Left lung (tissue), 10 donors: ENCODE measurements around the gene PRKCQ. TPM values are rescaled to one million over a fixed set of nuclear protein-coding genes. Genes with fewer than 3 reads are reported as not detected.

ENCODE experiments used
- ATAC-seq: fragments of 200-7000 bp; cut with Tn5 transposase; one replicate; pipeline ENCODE4 v1.9.1; 2020; ENCODE audit warnings: moderate library complexity
- DNase-seq, 4 donors: peaks; one replicate each; pipeline ENCODE4 v3.0.0-alpha.2; 2013 to 2020
- H3K27ac ChIP-seq, 2 donors: fragments of 200-600 bp; sonication (generic) in 1 of 2; one replicate each; pipeline versions ENCODE4 v1.5.0 to v1.8.0; 2020 to 2021
- H3K27me3 ChIP-seq, 2 donors: fragments of 200-600 bp; sonication (generic) in 1 of 2; one replicate each; pipeline versions ENCODE4 v1.5.0 to v1.8.0; 2020 to 2021
- H3K36me3 ChIP-seq, 2 donors: fragments of 200-600 bp; sonication (generic) in 1 of 2; one replicate each; pipeline versions ENCODE4 v1.5.0 to v1.8.0; 2020 to 2021
- H3K4me1 ChIP-seq, 2 donors: fragments of 200-600 bp; one replicate each; pipeline ENCODE4 v1.8.0; 2021
- H3K4me3 ChIP-seq, 2 donors: fragments of 200-600 bp; sonication (generic) in 1 of 2; one replicate each; pipeline versions ENCODE4 v1.5.0 to v1.8.0; 2020 to 2021; ENCODE audit warnings: mild to moderate bottlenecking in 1 of 2
- H3K9me3 ChIP-seq, 2 donors: fragments of 200-600 bp; sonication (generic) in 1 of 2; one replicate each; pipeline versions ENCODE4 v1.5.0 to v1.8.0; 2020 to 2021
- CTCF ChIP-seq, 2 donors: fragments of 200-600 bp; sonication (generic) in 1 of 2; IDR thresholded peaks; one replicate each; pipeline versions ENCODE4 v1.5.0 to v1.8.0; 2021; ENCODE audit warnings: antibody characterized with exemption in 2 of 2
- intact Hi-C, 2 donors: fragments of 100-400 bp; cut with DNase I; formaldehyde crosslinking; loops; one replicate each; pipeline versions ENCODE4 v1.11.2 to v1.14.2; 2022
- polyA plus RNA-seq, 6 donors: library from polyadenylated mRNA; unstranded; fragments of 120-200 nt; gene quantifications; one replicate each; pipeline ENCODE4 v1.2.1, GENCODE V29; 2013; ENCODE audit not compliant: insufficient read length in 6 of 6
- total RNA-seq, 2 donors: library from RNA; stranded (reverse); fragmentation: NEBNext Ultra II Directional; extraction: Animal tissue kit (Norgen Biotek cat#: 25700); gene quantifications; one replicate each; pipeline ENCODE4 v1.2.1, GENCODE V29; 2021
- donor health status: DM: no; HTN: yes; CAD: no.
- donor health status: DM: no; HTN: no; CAD: no.

Gene PRKCQ
- total and polyA plus RNA-seq, 8 donors, result 5.5 to 7.3 (median 6.4) TPM

GRCh38 chr10:6597478-6597877 lies 17.4 kb upstream of the PRKCQ start:
- no peak for ATAC-seq
- DNase-seq, result no peak
- Histone ChIP-seq H3K27me3 (no peaks in the 10 kb centered on the region), H3K4me1 (no peaks in the 10 kb centered on the region), H3K4me3 (no peak overlapping the region), H3K9me3 (no peaks in the 10 kb centered on the region), H3K36me3 (no peaks in the 10 kb centered on the region), H3K27ac (no peak overlapping the region)
- TF ChIP-seq CTCF (IDR thresholded peaks at IDR 0.05), result no peak
- intact Hi-C loops, result no loop called here

- Histone ChIP-seq H3K36me3 (no peaks in the 10 kb centered on the region), H3K4me3 (no peak overlapping the region), H3K27me3 (no peaks in the 10 kb centered on the region), H3K27ac (no peak overlapping the region), H3K4me1 (no peaks in the 10 kb centered on the region), H3K9me3 (no peaks in the 10 kb centered on the region)
- ATAC-seq (no peak), DNase-seq (no peak)
- intact Hi-C loops, result no loop called here
- TF ChIP-seq CTCF (IDR thresholded peaks at IDR 0.05), result no peak
These were observed 15.4 kb upstream of the PRKCQ start for GRCh38 chr10:6595499-6595898.

GRCh38 chr10:6593241-6593671 lies 13.2 kb upstream of the PRKCQ start:
- no peak for TF ChIP-seq CTCF (IDR thresholded peaks at IDR 0.05)
- no peaks in the 10 kb centered on the region for H3K36me3 ChIP-seq
- ATAC-seq (no peak), DNase-seq (no peak)
- no peak overlapping the region for H3K27ac ChIP-seq
- no peaks in the 10 kb centered on the region for H3K27me3 ChIP-seq
- H3K9me3 ChIP-seq, result no peaks in the 10 kb centered on the region
- intact Hi-C loops, result no loop called here
- no peaks in the 10 kb centered on the region for H3K4me1 ChIP-seq
- H3K4me3 ChIP-seq, result no peak overlapping the region

GRCh38 chr10:6592080-6592479 lies 12.0 kb upstream of the PRKCQ start:
- H3K27ac ChIP-seq, result no peak overlapping the region
- no peak for TF ChIP-seq CTCF (IDR thresholded peaks at IDR 0.05)
- no peaks in the 10 kb centered on the region for H3K9me3 ChIP-seq
- no peaks in the 10 kb centered on the region for H3K4me1 ChIP-seq
- no peaks in the 10 kb centered on the region for H3K36me3 ChIP-seq
- no peak overlapping the region for H3K4me3 ChIP-seq
- intact Hi-C loops, result no loop called here
- H3K27me3 ChIP-seq, result no peaks in the 10 kb centered on the region
- DNase-seq (no peak), ATAC-seq (no peak)

- no peak overlapping the region for H3K4me3 ChIP-seq
- no peak overlapping the region for H3K27ac ChIP-seq
- H3K27me3 ChIP-seq, result no peaks in the 10 kb centered on the region
- intact Hi-C loops, result no loop called here
- H3K9me3 ChIP-seq, result no peaks in the 10 kb centered on the region
- ATAC-seq, result no peak
- H3K36me3 ChIP-seq, result no peaks in the 10 kb centered on the region
- DNase-seq, result no peak
- TF ChIP-seq CTCF (IDR thresholded peaks at IDR 0.05), result no peak
- H3K4me1 ChIP-seq, result no peaks in the 10 kb centered on the region
These were observed 11.6 kb upstream of the PRKCQ start for GRCh38 chr10:6591668-6592067.
